RWPE2 (cell line): ENCODE measurements around the gene FMNL2.

Experiments
- ATAC-seq: fragments of 200-7000 bp; cut with Tn5 transposase; 3 replicates; pipeline ENCODE4 v1.9.1; 2021; ENCODE audit warnings: low read depth
- DNase-seq: peaks from one replicate; pipeline ENCODE4 v3.0.0-alpha.2; 2020; ENCODE audit warnings: low spot score
- H3K27ac ChIP-seq: fragments of 450-650 bp; 2 replicates; pipeline ENCODE4 v1.5.1; 2017; ENCODE audit warnings: mild to moderate bottlenecking; ENCODE audit not compliant: poor library complexity, severe bottlenecking
- H3K27me3 ChIP-seq: fragments of 250-450 bp; sonication (Bioruptor Pico); 2 replicates; pipeline ENCODE4 v1.5.1; 2021; ENCODE audit warnings: mild to moderate bottlenecking, moderate library complexity; ENCODE audit not compliant: insufficient read depth, poor library complexity, severe bottlenecking
- H3K36me3 ChIP-seq: fragments of 250-450 bp; sonication (Bioruptor Pico); 2 replicates; pipeline ENCODE4 v1.5.1; 2020; ENCODE audit warnings: low read depth, mild to moderate bottlenecking, moderate library complexity
- H3K4me1 ChIP-seq: fragments of 250-450 bp; sonication (Bioruptor Pico); 2 replicates; pipeline ENCODE4 v1.5.1; 2021; ENCODE audit warnings: mild to moderate bottlenecking, moderate library complexity; ENCODE audit not compliant: insufficient read depth, poor library complexity, severe bottlenecking
- H3K4me3 ChIP-seq: fragments of 250-450 bp; sonication (Bioruptor Pico); 2 replicates; pipeline ENCODE4 v1.5.1; 2021; ENCODE audit warnings: mild to moderate bottlenecking, moderate library complexity; ENCODE audit not compliant: severe bottlenecking
- H3K9me3 ChIP-seq: fragments of 250-450 bp; sonication (Bioruptor Pico); 2 replicates; pipeline ENCODE4 v1.5.1; 2021; ENCODE audit warnings: mild to moderate bottlenecking, moderate library complexity; ENCODE audit not compliant: severe bottlenecking
- CTCF ChIP-seq: fragments of 450-650 bp; IDR thresholded peaks from one replicate; pipeline ENCODE4 v1.5.1; 2017; ENCODE audit warnings: mild to moderate bottlenecking, moderate library complexity; ENCODE audit not compliant: poor library complexity, severe bottlenecking

The FMNL2 gene

GRCh38 chr2:152483276-152484063 is 148.5 kb downstream of the FMNL2 start:
- ATAC-seq = peak; percentile 36; the same call in 1 of the 3 replicates
- H3K27ac ChIP-seq = no peak overlapping the region
- no peaks in the 10 kb centered on the region for H3K4me1 ChIP-seq
- no peaks in the 10 kb centered on the region for H3K36me3 ChIP-seq
- DNase-seq = no peak
- TF ChIP-seq CTCF = no peak
- no peaks in the 10 kb centered on the region for H3K9me3 ChIP-seq
- H3K27me3 ChIP-seq = no peaks in the 10 kb centered on the region
- no peak overlapping the region for H3K4me3 ChIP-seq

DNA sequence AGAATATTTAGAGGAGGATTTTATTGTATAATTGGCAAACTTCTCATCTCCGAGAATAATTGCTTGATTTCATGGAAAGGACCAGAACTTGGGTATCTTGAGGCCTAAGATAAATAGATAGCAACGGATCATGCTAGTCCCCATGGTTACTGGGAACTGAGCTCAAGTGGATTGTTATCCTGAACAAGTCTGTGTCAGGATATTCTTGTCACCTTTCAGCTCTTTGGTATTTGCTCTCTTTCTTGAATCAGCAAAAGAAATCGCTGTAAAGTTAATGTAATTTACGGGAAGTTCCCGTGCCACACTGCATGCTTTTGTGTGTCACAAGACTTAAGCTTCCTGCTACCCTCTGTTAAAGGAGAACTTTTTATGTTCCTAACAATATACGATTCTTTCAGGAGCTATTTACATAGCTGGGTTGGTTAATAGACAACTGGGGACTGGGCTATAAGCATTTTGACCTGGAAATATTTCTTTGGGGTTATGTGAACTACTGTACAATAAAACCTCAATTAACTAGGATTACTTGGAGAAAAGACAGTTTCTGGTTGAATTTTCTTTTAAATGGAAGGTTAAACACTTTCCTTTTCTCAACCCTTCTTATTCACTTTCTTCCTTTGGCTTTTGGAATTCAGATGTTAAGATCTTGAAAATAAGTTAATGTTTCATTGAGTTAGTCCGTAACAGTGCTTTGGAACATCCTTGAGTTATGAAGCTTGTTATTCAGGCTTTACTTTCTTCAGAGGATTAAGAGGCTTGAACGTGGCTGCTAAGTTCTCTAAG is 151.2 kb downstream of the FMNL2 start:
- no peak for DNase-seq
- no peaks in the 10 kb centered on the region for H3K4me1 ChIP-seq

DNA sequence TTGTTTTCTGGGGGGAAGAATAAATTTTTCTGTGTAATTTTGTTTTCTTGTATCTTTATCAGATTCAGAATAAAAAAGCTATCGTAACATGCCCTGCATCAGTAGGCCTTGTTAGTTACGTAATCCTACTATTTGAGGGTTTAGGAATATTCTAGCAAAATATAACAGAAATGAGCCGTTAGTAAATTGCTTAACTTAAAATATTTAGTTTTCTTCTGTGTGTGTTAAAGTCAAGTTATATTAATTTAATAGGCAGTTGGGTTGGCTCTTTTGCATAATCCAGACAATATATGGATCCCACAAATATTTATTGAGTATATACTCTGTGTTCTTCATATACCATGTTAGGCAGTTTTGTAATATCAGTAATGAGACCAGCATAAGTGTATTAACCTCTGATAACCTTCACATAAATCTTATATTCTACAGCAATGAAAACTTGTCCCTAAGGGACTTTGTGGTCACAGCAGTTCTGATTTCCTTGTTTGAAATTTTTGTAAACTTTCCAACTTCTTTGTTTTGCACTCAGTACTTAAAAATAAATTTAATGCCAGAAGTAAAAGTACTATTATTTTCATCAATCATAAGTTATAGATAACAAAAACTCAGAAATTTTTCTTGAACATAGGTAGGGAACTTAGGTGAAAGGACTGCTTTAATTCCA is 151.9 kb downstream of the FMNL2 start:
- TF ChIP-seq CTCF = no peak
- Histone ChIP-seq H3K27me3 (no peaks in the 10 kb centered on the region), H3K4me1 (no peaks in the 10 kb centered on the region), H3K9me3 (no peaks in the 10 kb centered on the region), H3K4me3 (no peak overlapping the region), H3K27ac (no peak overlapping the region), H3K36me3 (no peaks in the 10 kb centered on the region)
- no peak for ATAC-seq
- no peak for DNase-seq

More for the DNA sequence above, 151.2 kb downstream of the FMNL2 start:
- no peaks in the 10 kb centered on the region for H3K9me3 ChIP-seq
- H3K36me3 ChIP-seq = no peaks in the 10 kb centered on the region
- H3K27ac ChIP-seq = no peak overlapping the region
- no peak for TF ChIP-seq CTCF
- no peaks in the 10 kb centered on the region for H3K27me3 ChIP-seq
- ATAC-seq = no peak
- no peak overlapping the region for H3K4me3 ChIP-seq

GRCh38 chr2:152488075-152488474 is 153.1 kb downstream of the FMNL2 start:
- DNase-seq (no peak), ATAC-seq (no peak)
- H3K36me3 ChIP-seq = no peaks in the 10 kb centered on the region
- H3K4me3 ChIP-seq = no peak overlapping the region
- no peaks in the 10 kb centered on the region for H3K9me3 ChIP-seq
- H3K4me1 ChIP-seq = peaks cover 4% of the 10 kb centered on the region
- no peak overlapping the region for H3K27ac ChIP-seq
- no peaks in the 10 kb centered on the region for H3K27me3 ChIP-seq
- TF ChIP-seq CTCF = no peak
